GM18517 (cell line): ENCODE data around the gene CYTH2.
"Not testable (repeated sequence)": the region's sequence is repeated elsewhere in the genome, so short reads cannot be mapped to it uniquely, and the experiment has no call there.

ENCODE experiments used
- ATAC-seq: cut with Tn5 transposase; IDR thresholded peaks from one replicate; pipeline ENCODE4 v1.9.1; 2021; ENCODE audit warnings: mild to moderate bottlenecking, moderate library complexity; ENCODE audit not compliant: unreplicated experiment

CYTH2 gene

GRCh38 chr19:48510421-48511268, 41.5 kb downstream of the CYTH2 start:
- ATAC-seq, result no peak

GRCh38 chr19:48511321-48511731, 42.2 kb downstream of the CYTH2 start:
- no peak for ATAC-seq

GRCh38 chr19:48511800-48512503, 42.8 kb downstream of the CYTH2 start, which contains the start of gene LMTK3:
LMTK3 (minus strand) TSS chr19:48511835; CDS start chr19:48511576, 259 bp downstream.
- ATAC-seq, result no peak

- ATAC-seq, result no peak
These were observed 43.5 kb downstream of the CYTH2 start for GRCh38 chr19:48512504-48513288.

- ATAC-seq, result no peak
These were observed 44.3 kb downstream of the CYTH2 start for GRCh38 chr19:48513289-48514122.

- ATAC-seq, result no peak
These were observed 44.9 kb downstream of the CYTH2 start for GRCh38 chr19:48514123-48514458.

GRCh38 chr19:48516536-48516935, 47.4 kb downstream of the CYTH2 start:
- no peak for ATAC-seq

- no peak for ATAC-seq
These were observed 49.0 kb downstream of the CYTH2 start for GRCh38 chr19:48518207-48518606.

GRCh38 chr19:48519426-48519825, 50.3 kb downstream of the CYTH2 start:
- not testable (repeated sequence) for ATAC-seq

- no peak for ATAC-seq
These were observed 51.0 kb downstream of the CYTH2 start for GRCh38 chr19:48520134-48520533.

- no peak for ATAC-seq
These were observed 55.1 kb downstream of the CYTH2 start for GRCh38 chr19:48524221-48524620.

GRCh38 chr19:48524732-48525131, 55.6 kb downstream of the CYTH2 start:
- no peak for ATAC-seq

- no peak for ATAC-seq
These were observed 60.0 kb downstream of the CYTH2 start for GRCh38 chr19:48529156-48529555.

- no peak for ATAC-seq
These were observed 61.0 kb downstream of the CYTH2 start for GRCh38 chr19:48530066-48530720.

- no peak for ATAC-seq
These were observed 61.6 kb downstream of the CYTH2 start for GRCh38 chr19:48530770-48531169.
